ENCODE data around the gene KLF15. TPM values are rescaled to one million over a fixed set of nuclear protein-coding genes. Genes with fewer than 3 reads are reported as not detected.

The KLF15 gene
- total RNA-seq, 1 donor from 2014 or later: 25.3 TPM

DNA sequence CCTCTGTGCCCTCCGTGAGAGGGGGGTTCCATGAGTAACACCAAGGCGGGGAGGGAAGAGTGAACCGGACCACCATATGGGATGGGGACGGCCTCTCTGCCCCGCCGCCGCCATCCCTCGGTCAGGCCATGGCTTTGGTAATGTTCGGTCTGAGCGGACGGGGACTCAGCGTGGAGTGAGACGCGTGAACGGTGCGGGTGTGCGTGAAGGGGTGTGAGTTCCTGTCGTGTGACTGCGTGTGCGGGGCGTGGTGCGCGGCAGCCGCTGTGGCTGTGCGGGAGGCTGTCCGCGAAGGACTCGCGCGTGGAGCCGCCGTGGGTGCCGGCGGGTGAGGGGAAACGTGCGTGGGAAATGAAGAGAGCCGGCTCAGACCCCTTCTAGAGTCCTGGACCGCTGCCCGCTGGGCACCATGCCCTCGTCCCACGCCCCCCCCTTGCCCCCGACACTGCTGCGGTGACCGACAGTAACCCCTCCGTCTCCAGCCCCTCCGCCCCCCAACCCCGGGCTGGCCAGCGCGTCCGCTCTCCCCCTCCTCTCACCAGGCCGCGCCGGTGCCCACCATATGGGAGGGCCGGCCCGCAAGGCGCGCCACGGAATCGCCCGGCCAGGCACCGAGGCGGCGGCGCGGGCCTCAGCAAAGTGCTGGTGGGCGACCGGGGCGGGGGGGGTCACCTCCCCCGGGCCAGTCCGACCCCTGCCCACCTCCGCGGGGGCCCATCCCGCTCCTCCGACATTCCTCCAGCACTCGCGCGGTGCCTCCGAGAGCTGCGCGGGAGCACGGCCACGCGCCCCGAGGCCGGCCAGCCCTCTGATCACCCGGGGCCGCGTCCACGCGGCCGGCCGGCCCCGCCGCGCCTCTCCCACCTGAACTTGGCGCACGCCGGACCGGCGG lies 589 bp downstream of the KLF15 start:
- Histone ChIP-seq H3K9me3 (no peaks in the 10 kb centered on the region), H3K27ac (peak overlapping the region; percentile 87), H3K36me3 (peaks cover 0 to 6% of the 10 kb centered on the region in 2 donors), H3K4me1 (peaks cover 28% of the 10 kb centered on the region), H3K4me3 (peak overlapping the region; percentile 64 to 98), H3K27me3 (no peaks in the 10 kb centered on the region)
- no peak for DNase-seq (ENCODE audit: extremely low spot score in 2 of 2)
- intact Hi-C loops (cut with DNase I): loop anchor here (10.0 kb wide), 2 partner anchors 92 to 118 kb away; partner anchors contain the start of gene ZXDC
- no peak for TF ChIP-seq POLR2A (IDR thresholded peaks at IDR 0.05)
- no peak for TF ChIP-seq POLR2AphosphoS5 (IDR thresholded peaks at IDR 0.05; ENCODE audit: insufficient read depth in 1 of 2, low read depth in 1 of 2)
- TF ChIP-seq, protein P1, sequence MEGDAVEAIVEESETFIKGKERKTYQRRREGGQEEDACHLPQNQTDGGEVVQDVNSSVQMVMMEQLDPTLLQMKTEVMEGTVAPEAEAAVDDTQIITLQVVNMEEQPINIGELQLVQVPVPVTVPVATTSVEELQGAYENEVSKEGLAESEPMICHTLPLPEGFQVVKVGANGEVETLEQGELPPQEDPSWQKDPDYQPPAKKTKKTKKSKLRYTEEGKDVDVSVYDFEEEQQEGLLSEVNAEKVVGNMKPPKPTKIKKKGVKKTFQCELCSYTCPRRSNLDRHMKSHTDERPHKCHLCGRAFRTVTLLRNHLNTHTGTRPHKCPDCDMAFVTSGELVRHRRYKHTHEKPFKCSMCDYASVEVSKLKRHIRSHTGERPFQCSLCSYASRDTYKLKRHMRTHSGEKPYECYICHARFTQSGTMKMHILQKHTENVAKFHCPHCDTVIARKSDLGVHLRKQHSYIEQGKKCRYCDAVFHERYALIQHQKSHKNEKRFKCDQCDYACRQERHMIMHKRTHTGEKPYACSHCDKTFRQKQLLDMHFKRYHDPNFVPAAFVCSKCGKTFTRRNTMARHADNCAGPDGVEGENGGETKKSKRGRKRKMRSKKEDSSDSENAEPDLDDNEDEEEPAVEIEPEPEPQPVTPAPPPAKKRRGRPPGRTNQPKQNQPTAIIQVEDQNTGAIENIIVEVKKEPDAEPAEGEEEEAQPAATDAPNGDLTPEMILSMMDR (IDR thresholded peaks at IDR 0.05): no peak

DNA sequence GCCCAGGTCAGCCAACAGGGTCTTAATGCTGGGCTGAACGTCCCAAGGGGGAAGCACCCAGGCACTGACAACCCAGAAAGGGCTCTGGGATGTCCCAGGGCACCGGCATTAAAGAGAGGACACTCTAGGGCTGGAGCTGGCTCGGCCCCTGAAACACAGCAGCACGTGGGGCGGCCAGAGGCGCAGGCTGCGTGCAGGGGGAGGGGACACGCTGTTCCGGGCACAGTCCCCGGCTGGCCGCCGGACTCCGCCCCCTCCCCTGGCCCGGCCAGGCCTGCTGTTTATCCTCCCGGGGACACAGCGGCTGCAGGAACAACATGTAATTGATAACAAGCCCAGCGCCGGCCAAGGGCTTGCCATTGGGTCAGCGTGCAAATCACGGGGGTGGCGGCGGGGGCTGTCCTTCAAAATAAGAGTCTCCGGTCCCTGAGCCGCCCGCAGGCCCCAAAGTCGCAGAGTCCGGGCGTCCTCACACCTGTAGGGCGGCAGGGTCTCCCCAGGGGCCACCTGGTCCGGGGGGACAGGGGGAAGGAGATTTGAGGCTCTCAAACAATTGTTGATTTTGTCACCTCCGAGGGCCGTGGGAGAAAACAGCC lies 1.3 kb downstream of the KLF15 start:
- TF ChIP-seq, protein P1 (IDR thresholded peaks at IDR 0.05): no peak
- TF ChIP-seq POLR2A (IDR thresholded peaks at IDR 0.05) (peak in 1 of 2 donors; percentile 54), POLR2AphosphoS5 (IDR thresholded peaks at IDR 0.05; ENCODE audit: insufficient read depth in 1 of 2, low read depth in 1 of 2) (peak; percentile 92 to 97)
- Histone ChIP-seq H3K27ac (peak overlapping the region; percentile 87), H3K4me1 (peaks cover 28% of the 10 kb centered on the region), H3K4me3 (peak overlapping the region; percentile 64 to 98), H3K27me3 (no peaks in the 10 kb centered on the region), H3K9me3 (no peaks in the 10 kb centered on the region), H3K36me3 (peaks cover 0 to 7% of the 10 kb centered on the region in 2 donors)
- peak in 1 of 2 donors; percentile 98 for DNase-seq (ENCODE audit: extremely low spot score in 2 of 2)
- intact Hi-C loops (cut with DNase I): loop anchor here (10.0 kb wide), 2 partner anchors 91 to 119 kb away; partner anchors contain the start of gene ZXDC

DNA sequence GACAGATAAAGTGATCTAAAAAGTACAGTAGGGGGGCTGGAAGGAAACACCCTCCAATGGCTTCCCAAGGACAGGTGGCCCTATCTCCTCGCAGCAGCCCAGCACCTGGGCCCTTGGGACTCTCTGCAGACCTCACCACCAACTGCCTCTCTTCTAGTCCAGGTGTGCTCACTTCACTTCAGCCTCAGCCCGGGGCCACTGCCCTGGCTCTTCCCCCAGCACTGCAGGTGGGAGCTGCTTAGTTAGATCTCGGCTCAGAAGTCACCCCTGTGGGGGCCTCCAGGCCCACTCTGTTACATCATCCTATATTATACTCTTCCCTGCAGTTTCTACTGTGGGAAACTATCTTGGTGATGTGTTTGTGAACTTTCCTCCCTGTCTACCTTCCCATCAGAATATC lies 2.0 kb downstream of the KLF15 start:
- peak overlapping the region; percentile 64 to 98 for H3K4me3 ChIP-seq
- intact Hi-C loops (cut with DNase I): loop anchor here (10.0 kb wide), 2 partner anchors 90 to 120 kb away; partner anchors contain the start of gene ZXDC
- no peak for DNase-seq (ENCODE audit: extremely low spot score in 2 of 2)
- peaks cover 28% of the 10 kb centered on the region for H3K4me1 ChIP-seq
- H3K36me3 ChIP-seq: peaks cover 0 to 7% of the 10 kb centered on the region in 2 donors
- TF ChIP-seq POLR2A (IDR thresholded peaks at IDR 0.05): no peak
- TF ChIP-seq, protein P1 (IDR thresholded peaks at IDR 0.05): no peak
- no peak for TF ChIP-seq POLR2AphosphoS5 (IDR thresholded peaks at IDR 0.05; ENCODE audit: insufficient read depth in 1 of 2, low read depth in 1 of 2)
- peak overlapping the region; percentile 86 for H3K27ac ChIP-seq
- H3K9me3 ChIP-seq: no peaks in the 10 kb centered on the region
- H3K27me3 ChIP-seq: no peaks in the 10 kb centered on the region

DNA sequence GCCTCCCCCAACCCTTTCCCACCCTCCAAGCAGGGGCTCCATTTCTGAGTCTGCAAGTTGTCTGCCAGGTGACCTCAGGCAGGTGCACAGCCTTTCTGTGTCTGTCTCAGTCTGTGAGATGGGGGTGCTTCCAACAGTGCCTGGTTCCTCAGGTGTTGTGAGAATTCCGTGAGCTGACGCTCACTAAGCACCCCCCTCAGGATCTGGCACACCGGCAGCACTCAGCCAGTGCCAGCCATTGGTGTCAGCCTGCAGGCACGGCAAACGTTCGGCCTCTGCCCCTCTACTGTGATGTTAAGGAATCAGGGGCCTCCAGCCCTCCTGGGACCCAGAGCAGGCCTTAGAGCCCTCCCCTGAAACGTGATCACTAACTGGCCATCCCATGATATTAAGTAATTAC lies 2.4 kb downstream of the KLF15 start:
- intact Hi-C loops (cut with DNase I): loop anchor here (10.0 kb wide), 2 partner anchors 90 to 120 kb away; partner anchors contain the start of gene ZXDC
- Histone ChIP-seq H3K36me3 (peaks cover 0 to 7% of the 10 kb centered on the region in 2 donors), H3K27me3 (no peaks in the 10 kb centered on the region), H3K4me1 (peaks cover 28% of the 10 kb centered on the region), H3K27ac (peak overlapping the region; percentile 86), H3K9me3 (no peaks in the 10 kb centered on the region), H3K4me3 (no peak overlapping the region)
- DNase-seq (ENCODE audit: extremely low spot score in 2 of 2): no peak
- TF ChIP-seq, protein P1 (IDR thresholded peaks at IDR 0.05): no peak
- TF ChIP-seq POLR2A (IDR thresholded peaks at IDR 0.05): no peak

Measured in vagina (tissue), 2 donors.